Calu3 (cell line): Measurements from ENCODE around the gene ITPR1. TPM values are rescaled to one million over a fixed set of nuclear protein-coding genes. Genes with fewer than 3 reads are reported as not detected.

ENCODE experiments used
- BruUV-seq: library from RNA; stranded (reverse); fragments of 400-500 nt; replicated peaks from 2 replicates; lab custom pipeline; 2021; lab: Mats Ljungman, UMichigan
- CTCF ChIA-PET: fragments of 300-600 bp; sonication (Branson Sonifier 250); formaldehyde crosslinking; loops from one replicate; lab custom pipeline; 2022; ENCODE audit warnings: antibody characterized with exemption; lab: Charles Lee
- DNase-seq: peaks from one replicate; pipeline ENCODE4 v3.0.0; 2022
- H3K27ac Mint-ChIP-seq: one replicate; pipeline ENCODE4 v1.8.0; 2022; ENCODE audit warnings: mixed read lengths; ENCODE audit not compliant: unreplicated experiment
- H3K27me3 Mint-ChIP-seq: one replicate; pipeline ENCODE4 v1.8.0; 2022; ENCODE audit warnings: mixed read lengths; ENCODE audit not compliant: unreplicated experiment
- H3K36me3 Mint-ChIP-seq: one replicate; pipeline ENCODE4 v1.8.0; 2022; ENCODE audit warnings: mild to moderate bottlenecking, moderate library complexity, mixed read lengths; ENCODE audit not compliant: insufficient read depth, unreplicated experiment
- H3K4me1 Mint-ChIP-seq: one replicate; pipeline ENCODE4 v1.8.0; 2022; ENCODE audit warnings: mild to moderate bottlenecking, low read depth, mixed read lengths; ENCODE audit not compliant: unreplicated experiment
- H3K4me3 Mint-ChIP-seq: one replicate; pipeline ENCODE4 v1.8.0; 2022; ENCODE audit warnings: mild to moderate bottlenecking, low read depth, moderate library complexity, mixed read lengths; ENCODE audit not compliant: unreplicated experiment
- H3K9me3 Mint-ChIP-seq: one replicate; pipeline ENCODE4 v1.8.0; 2022; ENCODE audit warnings: low read depth, mixed read lengths; ENCODE audit not compliant: unreplicated experiment
- intact Hi-C: fragments of 100-400 bp; cut with micrococcal nuclease; formaldehyde crosslinking; loops from one replicate; pipeline ENCODE4 v1.10.0; 2022; ENCODE audit not compliant: unreplicated experiment
- total RNA-seq: library from RNA; stranded (reverse); gene quantifications from 2 replicates; pipeline ENCODE4 v1.2.3, GENCODE V29; 2022
- TF ChIP-seq, protein P1 (sequence below): fragments of 200-600 bp; IDR thresholded peaks from one replicate; pipeline ENCODE4 v1.8.0; 2022; ENCODE audit warnings: antibody characterized with exemption; ENCODE audit not compliant: unreplicated experiment

Gene ITPR1
- total RNA-seq, 1 experiment from 2014 or later: 4.2 TPM

DNA sequence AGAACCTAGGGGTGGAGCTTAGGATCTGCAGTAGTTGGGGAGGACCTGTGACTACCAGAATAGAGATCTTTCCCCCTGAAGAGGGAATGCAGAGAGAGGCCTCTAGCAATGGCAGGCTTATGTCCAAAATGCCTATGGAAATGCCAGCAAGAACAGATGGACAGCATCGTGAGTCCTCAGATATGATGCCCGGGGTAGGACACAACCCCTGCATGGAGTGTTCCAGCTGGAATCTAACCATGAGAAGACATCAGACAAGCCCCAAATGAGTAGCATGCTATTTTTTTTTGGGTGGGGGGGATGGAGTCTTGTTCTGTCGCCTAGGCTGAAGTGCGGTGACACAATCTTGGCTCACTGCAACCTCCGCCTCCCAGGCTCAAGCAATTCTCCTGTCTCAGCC lies 111.5 kb downstream of the ITPR1 start:
- Mint-ChIP-seq H3K9me3 (no peaks in the 10 kb centered on the region), H3K27ac (no peak overlapping the region), H3K4me3 (no peak overlapping the region), H3K27me3 (no peaks in the 10 kb centered on the region), H3K36me3 (no peaks in the 10 kb centered on the region), H3K4me1 (no peaks in the 10 kb centered on the region)
- TF ChIP-seq, protein P1, sequence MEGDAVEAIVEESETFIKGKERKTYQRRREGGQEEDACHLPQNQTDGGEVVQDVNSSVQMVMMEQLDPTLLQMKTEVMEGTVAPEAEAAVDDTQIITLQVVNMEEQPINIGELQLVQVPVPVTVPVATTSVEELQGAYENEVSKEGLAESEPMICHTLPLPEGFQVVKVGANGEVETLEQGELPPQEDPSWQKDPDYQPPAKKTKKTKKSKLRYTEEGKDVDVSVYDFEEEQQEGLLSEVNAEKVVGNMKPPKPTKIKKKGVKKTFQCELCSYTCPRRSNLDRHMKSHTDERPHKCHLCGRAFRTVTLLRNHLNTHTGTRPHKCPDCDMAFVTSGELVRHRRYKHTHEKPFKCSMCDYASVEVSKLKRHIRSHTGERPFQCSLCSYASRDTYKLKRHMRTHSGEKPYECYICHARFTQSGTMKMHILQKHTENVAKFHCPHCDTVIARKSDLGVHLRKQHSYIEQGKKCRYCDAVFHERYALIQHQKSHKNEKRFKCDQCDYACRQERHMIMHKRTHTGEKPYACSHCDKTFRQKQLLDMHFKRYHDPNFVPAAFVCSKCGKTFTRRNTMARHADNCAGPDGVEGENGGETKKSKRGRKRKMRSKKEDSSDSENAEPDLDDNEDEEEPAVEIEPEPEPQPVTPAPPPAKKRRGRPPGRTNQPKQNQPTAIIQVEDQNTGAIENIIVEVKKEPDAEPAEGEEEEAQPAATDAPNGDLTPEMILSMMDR: no peak
- CTCF ChIA-PET: no interaction called here
- intact Hi-C loops: no loop called here
- BruUV-seq: no TSS peak
- no peak for DNase-seq

DNA sequence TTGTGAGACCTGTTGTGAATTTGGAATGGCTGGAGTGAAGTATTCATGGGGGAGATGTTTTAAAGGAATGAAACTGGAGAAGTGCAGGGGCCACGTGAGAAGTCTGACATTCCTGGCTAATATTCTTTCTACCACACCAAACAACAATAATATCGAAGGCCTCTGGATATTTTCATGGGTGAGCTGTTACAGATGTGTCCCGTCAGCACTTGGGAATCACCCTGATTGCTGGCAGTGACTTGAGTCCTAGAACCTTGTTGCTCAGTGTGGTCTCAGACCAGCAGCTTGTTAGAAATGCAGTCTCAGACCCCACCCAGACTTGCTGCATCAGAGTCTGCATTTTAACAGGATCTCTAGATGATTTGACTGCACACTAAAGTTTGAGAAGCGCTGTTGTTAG lies 113.8 kb downstream of the ITPR1 start:
- TF ChIP-seq, protein P1: no peak
- no peaks in the 10 kb centered on the region for H3K9me3 Mint-ChIP-seq
- H3K36me3 Mint-ChIP-seq: no peaks in the 10 kb centered on the region
- H3K4me1 Mint-ChIP-seq: no peaks in the 10 kb centered on the region
- no peak for DNase-seq
- no peak overlapping the region for H3K4me3 Mint-ChIP-seq
- no peak overlapping the region for H3K27ac Mint-ChIP-seq
- intact Hi-C loops: no loop called here
- BruUV-seq: no TSS peak
- CTCF ChIA-PET: no interaction called here
- H3K27me3 Mint-ChIP-seq: no peaks in the 10 kb centered on the region

DNA sequence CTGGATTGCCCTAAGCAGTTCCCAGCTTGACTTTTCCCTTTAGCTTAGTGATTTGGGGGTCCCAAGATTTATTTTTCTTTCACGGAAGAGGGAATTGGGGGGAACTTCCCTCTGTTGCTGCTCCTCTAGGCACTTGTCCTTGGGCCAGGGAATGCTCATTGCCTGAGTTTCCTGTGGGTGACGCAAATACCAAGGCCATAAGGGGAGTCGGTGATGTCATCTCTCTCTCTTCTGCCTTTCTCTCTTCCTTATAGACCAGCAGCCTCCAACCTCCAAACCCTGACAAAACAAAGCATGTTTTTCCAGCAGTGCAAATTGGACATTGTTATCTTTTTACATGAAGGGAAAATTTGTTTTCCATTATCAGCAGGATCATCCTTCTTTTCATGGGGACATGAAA lies 120.2 kb downstream of the ITPR1 start:
- Mint-ChIP-seq H3K9me3 (no peaks in the 10 kb centered on the region), H3K4me1 (no peaks in the 10 kb centered on the region), H3K36me3 (no peaks in the 10 kb centered on the region), H3K4me3 (no peak overlapping the region), H3K27me3 (no peaks in the 10 kb centered on the region), H3K27ac (no peak overlapping the region)
- no TSS peak for BruUV-seq
- intact Hi-C loops: no loop called here
- CTCF ChIA-PET: no interaction called here
- DNase-seq: no peak
- TF ChIP-seq, protein P1: no peak

DNA sequence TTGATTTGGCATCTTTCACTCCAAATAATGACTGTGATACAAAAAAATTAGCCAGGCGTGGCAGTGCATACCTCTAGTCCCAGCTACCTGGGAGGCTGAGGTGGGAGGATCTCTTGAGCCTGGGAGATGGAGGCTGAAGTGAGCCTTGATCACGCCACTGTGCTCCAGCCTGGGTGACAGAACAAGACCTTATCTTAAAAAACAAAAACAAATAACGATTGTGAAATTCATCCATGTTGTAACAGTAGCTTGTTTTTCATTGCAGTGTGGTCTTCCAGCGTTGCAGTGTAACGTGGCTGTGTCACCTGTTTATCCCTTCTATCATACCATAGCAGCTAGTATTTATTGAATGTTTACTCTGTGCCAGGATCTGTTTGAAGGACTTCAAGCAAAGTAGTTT lies 120.9 kb downstream of the ITPR1 start:
- no peak overlapping the region for H3K27ac Mint-ChIP-seq

More for the DNA sequence above, 120.9 kb downstream of the ITPR1 start:
- Mint-ChIP-seq H3K4me1 (no peaks in the 10 kb centered on the region), H3K4me3 (no peak overlapping the region), H3K36me3 (no peaks in the 10 kb centered on the region), H3K9me3 (no peaks in the 10 kb centered on the region), H3K27me3 (peaks cover under 1% of the 10 kb centered on the region)
- intact Hi-C loops: no loop called here
- DNase-seq: no peak
- TF ChIP-seq, protein P1: no peak
- CTCF ChIA-PET: no interaction called here
- no TSS peak for BruUV-seq
